Lung (tissue), 12 donors: ENCODE results near the gene RGS5. TPM values are rescaled to one million over a fixed set of nuclear protein-coding genes. Genes with fewer than 3 reads are reported as not detected.
"Not testable (repeated sequence)": the region's sequence is repeated elsewhere in the genome, so short reads cannot be mapped to it uniquely, and the experiment has no call there.

Experiments used
- ATAC-seq: fragments of 200-7000 bp; cut with Tn5 transposase; one replicate; pipeline ENCODE4 v1.9.1; 2020; ENCODE audit warnings: moderate number of reproducible peaks; ENCODE audit not compliant: insufficient read depth, low FRiP score
- DNase-seq, 3 donors: peaks; one replicate each; pipeline ENCODE4 v3.0.0-alpha.2; 2013 to 2017
- H3K27ac ChIP-seq, 2 donors: one replicate each; pipeline ENCODE4 v1.5.1; 2013; ENCODE audit warnings: mild to moderate bottlenecking in 2 of 2, moderate library complexity in 2 of 2, control low read depth in 1 of 2, inconsistent platforms in 1 of 2, low read depth in 1 of 2, low read length in 1 of 2
- H3K27me3 ChIP-seq, 3 donors: one replicate each; pipeline ENCODE4 v1.5.1; 2013; ENCODE audit warnings: low read length in 2 of 3; ENCODE audit not compliant: control insufficient read depth in 3 of 3, insufficient read depth in 3 of 3
- H3K36me3 ChIP-seq, 4 donors: one replicate each; pipeline ENCODE4 v1.5.1; 2013; ENCODE audit warnings: low read length in 4 of 4, mild to moderate bottlenecking in 1 of 4, moderate library complexity in 1 of 4; ENCODE audit not compliant: control insufficient read depth in 4 of 4, insufficient read depth in 4 of 4
- H3K4me1 ChIP-seq, 5 donors: one replicate each; pipeline ENCODE4 v1.5.1; 2013; ENCODE audit warnings: low read length in 5 of 5, mild to moderate bottlenecking in 2 of 5, moderate library complexity in 1 of 5; ENCODE audit not compliant: control insufficient read depth in 5 of 5, insufficient read depth in 5 of 5
- H3K4me3 ChIP-seq: one replicate; pipeline ENCODE4 v1.5.1; 2013; ENCODE audit warnings: mild to moderate bottlenecking, control low read depth, moderate library complexity
- H3K9ac ChIP-seq, 2 donors: one replicate each; pipeline ENCODE4 v1.5.1; 2013; ENCODE audit warnings: low read length in 2 of 2, control low read depth in 1 of 2; ENCODE audit not compliant: insufficient read depth in 1 of 2
- H3K9me3 ChIP-seq, 4 donors: one replicate each; pipeline ENCODE4 v1.5.1; 2013; ENCODE audit warnings: low read length in 3 of 4, mild to moderate bottlenecking in 1 of 4, moderate library complexity in 1 of 4; ENCODE audit not compliant: control insufficient read depth in 4 of 4, insufficient read depth in 3 of 4
- CTCF ChIP-seq: IDR thresholded peaks from 2 replicates; pipeline ENCODE4 v1.5.1; 2012; ENCODE audit warnings: mild to moderate bottlenecking; ENCODE audit errors: control extremely low read depth, extremely low read depth
- WGBS, 2 donors: extraction: QIAGEN DNeasy Blood & Tissue Kit; methylation state at CpG; one replicate each; pipeline ENCODE4 v1.1.7; 2013; 5-methylcytosine and 5-hydroxymethylcytosine counted together
- polyA plus RNA-seq, 2 donors: library from polyadenylated mRNA; stranded (reverse); fragments of 200-250 nt; gene quantifications; one replicate each; pipeline ENCODE4 v1.2.1, GENCODE V29; 2013
- total RNA-seq, 2 donors: library from RNA; depleted of rRNA in 1 of 2; stranded (reverse); fragments of >200 nt in 1 of 2; gene quantifications; one replicate each; pipeline ENCODE4 v1.2.1, GENCODE V29; 2014 to 2021
- donor health status: control.
- donor health status: control.
- donor health status: Bipolar disorder and iron deficiency.
- donor health status: healthy.
- donor health status: DM: yes; HTN: yes; CAD: no.

Gene RGS5
- total and polyA plus RNA-seq, 4 donors, result 10.3 to 77.2 (median 43.5) TPM

DNA sequence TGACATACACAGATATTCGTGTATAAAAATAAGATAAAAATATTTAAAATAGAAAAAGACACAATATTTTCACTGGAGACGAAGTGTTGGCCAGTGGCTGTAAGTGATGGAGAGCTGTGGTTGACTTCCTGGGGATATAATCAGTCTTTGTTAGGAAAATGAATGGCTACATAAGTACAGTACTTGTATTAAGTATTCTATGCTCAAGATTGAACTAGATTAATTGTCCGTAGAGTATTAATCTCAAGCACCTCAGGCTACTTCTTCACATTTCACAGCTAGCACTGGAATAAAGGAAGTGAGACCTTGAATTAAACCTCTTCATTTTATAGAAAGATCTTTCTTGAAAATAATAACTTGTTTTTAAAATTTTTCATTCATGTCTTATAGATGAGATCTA is 39.0 kb upstream of the RGS5 start:
- H3K4me3 ChIP-seq, result no peak overlapping the region
- H3K9me3 ChIP-seq, result no peaks in the 10 kb centered on the region
- WGBS, 2 donors, result 83 to 90% methylated on average over 3 of the region's 3 CpGs
- DNase-seq (no peak), ATAC-seq (no peak)
- TF ChIP-seq CTCF, result no peak
- no peak overlapping the region for H3K27ac ChIP-seq
- H3K36me3 ChIP-seq, result no peaks in the 10 kb centered on the region
- H3K27me3 ChIP-seq, result no peaks in the 10 kb centered on the region
- H3K9ac ChIP-seq, result no peak overlapping the region
- H3K4me1 ChIP-seq, result no peaks in the 10 kb centered on the region

- Histone ChIP-seq H3K27me3 (no peaks in the 10 kb centered on the region), H3K4me3 (no peak overlapping the region), H3K4me1 (no peaks in the 10 kb centered on the region), H3K9me3 (no peaks in the 10 kb centered on the region), H3K36me3 (no peaks in the 10 kb centered on the region), H3K9ac (no peak overlapping the region), H3K27ac (no peak overlapping the region)
- DNase-seq, result no peak
- no peak for ATAC-seq
- WGBS, 2 donors, result 92 to 96% methylated on average over 3 of the region's 3 CpGs
- TF ChIP-seq CTCF, result no peak
Observed at GRCh38 chr1:163240705-163241104, 38.0 kb upstream of the RGS5 start.

DNA sequence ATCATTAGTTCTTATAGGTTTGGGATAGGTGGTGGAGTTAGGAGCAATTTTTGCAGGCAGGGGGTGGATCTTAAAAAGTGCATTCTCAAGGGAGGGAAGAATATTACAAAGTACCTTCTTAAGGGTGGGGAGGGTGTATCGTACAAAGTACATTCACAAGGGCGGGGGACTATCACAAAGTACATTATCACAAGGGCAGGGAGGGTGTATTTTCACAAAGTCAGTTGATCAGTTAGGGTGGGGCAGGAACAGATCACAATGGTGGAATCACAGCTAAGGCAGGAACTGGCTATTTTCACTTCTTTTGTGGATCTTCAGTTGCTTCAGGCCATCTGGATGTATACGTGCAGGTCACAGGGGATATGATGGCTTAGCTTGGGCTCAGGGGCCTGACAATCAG is 30.9 kb upstream of the RGS5 start:
- WGBS, 2 donors, result 89 to 94% methylated on average over 3 of the region's 3 CpGs
- H3K9me3 ChIP-seq, H3K9ac ChIP-seq, H3K4me3 ChIP-seq, H3K27me3 ChIP-seq, H3K4me1 ChIP-seq, DNase-seq, H3K36me3 ChIP-seq, H3K27ac ChIP-seq, ATAC-seq: not testable (repeated sequence)

DNA sequence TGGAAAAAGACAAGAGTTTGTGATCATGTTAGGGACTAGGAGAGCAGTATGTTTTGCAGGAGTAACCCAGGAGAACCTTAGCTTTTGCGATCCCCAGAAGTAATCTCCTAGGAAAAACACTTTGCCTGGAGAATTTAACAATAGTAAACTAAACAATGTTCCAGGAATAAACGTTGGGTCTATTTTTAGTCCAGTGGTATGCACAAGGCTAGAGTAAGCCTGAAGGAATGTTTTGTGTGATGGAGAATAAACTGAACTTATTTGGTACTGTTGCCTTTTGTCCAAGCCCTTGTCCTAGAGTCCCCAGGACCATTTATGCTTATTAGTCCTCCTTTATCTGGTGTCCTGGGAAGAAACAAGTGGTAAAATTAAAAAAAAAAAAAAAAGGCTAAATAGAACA is 28.7 kb upstream of the RGS5 start:
- DNase-seq (no peak), ATAC-seq (no peak)
- Histone ChIP-seq H3K4me1 (peaks cover 0 to 4% (median 0%) of the 10 kb centered on the region in 5 donors), H3K9ac (no peak overlapping the region), H3K36me3 (no peaks in the 10 kb centered on the region), H3K9me3 (peaks cover 0 to 7% (median 0%) of the 10 kb centered on the region in 4 donors), H3K4me3 (no peak overlapping the region), H3K27ac (no peak overlapping the region), H3K27me3 (no peaks in the 10 kb centered on the region)
- no peak for TF ChIP-seq CTCF
- 39 to 50% methylated on average over 2 of the region's 2 CpGs for WGBS, 2 donors
